ENCODE data around the gene SLFN14. TPM values are rescaled to one million over a fixed set of nuclear protein-coding genes. Genes with fewer than 3 reads are reported as not detected.
A peak's percentile ranks its signal among the peaks of the same experiment; 100 is the strongest.

SLFN14 gene
- total RNA-seq, 1 experiment from 2014 or later, result not detected

- ChIA-PET CTCF (no interaction called here), POLR2A (ENCODE audit: unreplicated experiment) (no interaction called here)
- no peaks in the 10 kb centered on the region for H4K20me1 ChIP-seq (ENCODE audit: low read length)
- no peak for TF ChIP-seq EZH2 (IDR thresholded peaks at IDR 0.05; ENCODE audit: low read length, unreplicated experiment)
- TF ChIP-seq EZH2phosphoT487 (IDR thresholded peaks at IDR 0.05; ENCODE audit: borderline replicate concordance, low read length), result no peak
- TF ChIP-seq, protein P1, sequence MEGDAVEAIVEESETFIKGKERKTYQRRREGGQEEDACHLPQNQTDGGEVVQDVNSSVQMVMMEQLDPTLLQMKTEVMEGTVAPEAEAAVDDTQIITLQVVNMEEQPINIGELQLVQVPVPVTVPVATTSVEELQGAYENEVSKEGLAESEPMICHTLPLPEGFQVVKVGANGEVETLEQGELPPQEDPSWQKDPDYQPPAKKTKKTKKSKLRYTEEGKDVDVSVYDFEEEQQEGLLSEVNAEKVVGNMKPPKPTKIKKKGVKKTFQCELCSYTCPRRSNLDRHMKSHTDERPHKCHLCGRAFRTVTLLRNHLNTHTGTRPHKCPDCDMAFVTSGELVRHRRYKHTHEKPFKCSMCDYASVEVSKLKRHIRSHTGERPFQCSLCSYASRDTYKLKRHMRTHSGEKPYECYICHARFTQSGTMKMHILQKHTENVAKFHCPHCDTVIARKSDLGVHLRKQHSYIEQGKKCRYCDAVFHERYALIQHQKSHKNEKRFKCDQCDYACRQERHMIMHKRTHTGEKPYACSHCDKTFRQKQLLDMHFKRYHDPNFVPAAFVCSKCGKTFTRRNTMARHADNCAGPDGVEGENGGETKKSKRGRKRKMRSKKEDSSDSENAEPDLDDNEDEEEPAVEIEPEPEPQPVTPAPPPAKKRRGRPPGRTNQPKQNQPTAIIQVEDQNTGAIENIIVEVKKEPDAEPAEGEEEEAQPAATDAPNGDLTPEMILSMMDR (conservative IDR thresholded peaks at IDR 0.05; ENCODE audit: low read depth, low read length), result no peak
- DNase-seq (no peak), ATAC-seq (no peak)
- H2AFZ ChIP-seq (ENCODE audit: low read length), result no peak overlapping the region
- H3K9me2 ChIP-seq (replicated peaks; ENCODE audit: low read length), result no peaks in the 10 kb centered on the region
- H3K9ac ChIP-seq (ENCODE audit: low read length), result no peak overlapping the region
- 0 out of 2 replicates have a peak, but pooled peaks cover 2% of the 10 kb centered on the region for H3K4me1 ChIP-seq (ENCODE audit: insufficient read depth, low read length)
- no peaks in the 10 kb centered on the region for H3K79me2 ChIP-seq (ENCODE audit: low read length)
- H3K4me2 ChIP-seq (ENCODE audit: low read length), result no peak overlapping the region
- intact Hi-C loops (cut with micrococcal nuclease), result no loop called here
- no peaks in the 10 kb centered on the region for H3K36me3 ChIP-seq (ENCODE audit: low read depth, low read length)
- BruUV-seq (replicated peaks), result no TSS peak
- H3F3A ChIP-seq (ENCODE audit: low read length, unreplicated experiment), result no peaks in the 10 kb centered on the region
- no peaks in the 10 kb centered on the region for H3K9me3 ChIP-seq (ENCODE audit: low read length)
- H3K27ac ChIP-seq (ENCODE audit: low read length), result no peak overlapping the region
- H3K4me3 ChIP-seq (ENCODE audit: low read length), result no peak overlapping the region
- peaks cover 22% of the 10 kb centered on the region for H3K27me3 ChIP-seq (ENCODE audit: low read length)
Observed at GRCh38 chr17:35546487-35546886, 14.1 kb downstream of the SLFN14 start.

GRCh38 chr17:35545150-35545549 lies 15.5 kb downstream of the SLFN14 start:
- no peak for ATAC-seq
- BruUV-seq (replicated peaks), result no TSS peak
- POLR2A ChIA-PET (ENCODE audit: unreplicated experiment), result no interaction called here

GRCh38 chr17:35543856-35544255 lies 16.8 kb downstream of the SLFN14 start:
- Histone ChIP-seq H3K27me3 (ENCODE audit: low read length) (peaks cover 5% of the 10 kb centered on the region), H3K9me2 (replicated peaks; ENCODE audit: low read length) (no peaks in the 10 kb centered on the region), H3K4me1 (ENCODE audit: insufficient read depth, low read length) (peaks cover 6% of the 10 kb centered on the region; the same call in 1 of the 2 replicates), H3K4me3 (ENCODE audit: low read length) (no peak overlapping the region), H4K20me1 (ENCODE audit: low read length) (no peaks in the 10 kb centered on the region), H3K4me2 (ENCODE audit: low read length) (no peak overlapping the region), H2AFZ (ENCODE audit: low read length) (no peak overlapping the region), H3K9ac (ENCODE audit: low read length) (no peak overlapping the region), H3K36me3 (ENCODE audit: low read depth, low read length) (no peaks in the 10 kb centered on the region), H3F3A (ENCODE audit: low read length, unreplicated experiment) (no peaks in the 10 kb centered on the region), H3K27ac (ENCODE audit: low read length) (no peak overlapping the region), H3K9me3 (ENCODE audit: low read length) (no peaks in the 10 kb centered on the region), H3K79me2 (ENCODE audit: low read length) (no peaks in the 10 kb centered on the region)
- ChIA-PET CTCF (interaction anchor here (0.6 kb wide), 1 partner anchor 161 kb away, joined by 3 read pairs; no protein-coding TSS in a partner anchor), POLR2A (ENCODE audit: unreplicated experiment) (no interaction called here)
- BruUV-seq (replicated peaks), result no TSS peak
- intact Hi-C loops (cut with micrococcal nuclease), result no loop called here
- ATAC-seq (no peak), DNase-seq (peak; percentile 20)
- TF ChIP-seq, protein P1 (conservative IDR thresholded peaks at IDR 0.05; ENCODE audit: low read depth, low read length), result no peak
- no peak for TF ChIP-seq EZH2 (IDR thresholded peaks at IDR 0.05; ENCODE audit: low read length, unreplicated experiment)
- no peak for TF ChIP-seq EZH2phosphoT487 (IDR thresholded peaks at IDR 0.05; ENCODE audit: borderline replicate concordance, low read length)

More at GRCh38 chr17:35545150-35545549, 15.5 kb downstream of the SLFN14 start:
- Histone ChIP-seq H3K27ac (ENCODE audit: low read length) (no peak overlapping the region), H3K36me3 (ENCODE audit: low read depth, low read length) (no peaks in the 10 kb centered on the region), H3K9ac (ENCODE audit: low read length) (no peak overlapping the region), H4K20me1 (ENCODE audit: low read length) (no peaks in the 10 kb centered on the region), H3K4me2 (ENCODE audit: low read length) (no peak overlapping the region), H3K9me2 (replicated peaks; ENCODE audit: low read length) (no peaks in the 10 kb centered on the region), H2AFZ (ENCODE audit: low read length) (no peak overlapping the region), H3K4me3 (ENCODE audit: low read length) (no peak overlapping the region), H3K27me3 (ENCODE audit: low read length) (peaks cover 16% of the 10 kb centered on the region), H3K4me1 (ENCODE audit: insufficient read depth, low read length) (peaks cover 6% of the 10 kb centered on the region; the same call in 1 of the 2 replicates), H3F3A (ENCODE audit: low read length, unreplicated experiment) (no peaks in the 10 kb centered on the region), H3K9me3 (ENCODE audit: low read length) (no peaks in the 10 kb centered on the region), H3K79me2 (ENCODE audit: low read length) (no peaks in the 10 kb centered on the region)
- no peak for TF ChIP-seq EZH2phosphoT487 (IDR thresholded peaks at IDR 0.05; ENCODE audit: borderline replicate concordance, low read length)
- no peak for TF ChIP-seq EZH2 (IDR thresholded peaks at IDR 0.05; ENCODE audit: low read length, unreplicated experiment)
- TF ChIP-seq, protein P1 (conservative IDR thresholded peaks at IDR 0.05; ENCODE audit: low read depth, low read length), result no peak
- CTCF ChIA-PET, result no interaction called here
- DNase-seq, result no peak
- intact Hi-C loops (cut with micrococcal nuclease), result no loop called here

Data from PC-3 (cell line).